HFF-Myc (cell line): ENCODE data around the gene TSPAN18.

Experiments
- DNase-seq: peaks from one replicate; pipeline ENCODE4 v3.0.0-alpha.2; 2011; ENCODE audit warnings: low read depth; ENCODE audit errors: extremely low read depth
- H3K4me3 ChIP-seq: replicated peaks from 2 replicates; pipeline ENCODE4 v1.5.1; 2011; ENCODE audit warnings: low read depth, mild to moderate bottlenecking, control low read depth, low read length
- CTCF ChIP-seq: IDR thresholded peaks from 2 replicates; pipeline ENCODE4 v1.5.1; 2012; ENCODE audit warnings: mild to moderate bottlenecking, low read depth, low read length, control low read depth; ENCODE audit errors: missing control alignments

TSPAN18 gene

GRCh38 chr11:44855493-44855849 is 128.7 kb downstream of the TSPAN18 start:
- TF ChIP-seq CTCF, result no peak
- no peak overlapping the region for H3K4me3 ChIP-seq
- DNase-seq, result no peak

GRCh38 chr11:44857490-44858090 is 130.8 kb downstream of the TSPAN18 start:
- no peak for DNase-seq
- H3K4me3 ChIP-seq, result no peak overlapping the region
- no peak for TF ChIP-seq CTCF

- DNase-seq, result no peak
- no peak overlapping the region for H3K4me3 ChIP-seq
- TF ChIP-seq CTCF, result no peak
Measured at GRCh38 chr11:44858796-44859527, 132.2 kb downstream of the TSPAN18 start.

GRCh38 chr11:44859528-44859925 is 132.8 kb downstream of the TSPAN18 start:
- no peak overlapping the region for H3K4me3 ChIP-seq
- no peak for DNase-seq
- TF ChIP-seq CTCF, result no peak

- no peak for TF ChIP-seq CTCF
- H3K4me3 ChIP-seq, result no peak overlapping the region
- no peak for DNase-seq
Measured at GRCh38 chr11:44860346-44860745, 133.6 kb downstream of the TSPAN18 start.

GRCh38 chr11:44861849-44862557 is 135.2 kb downstream of the TSPAN18 start:
- DNase-seq, result peak; percentile 97
- TF ChIP-seq CTCF, result no peak
- no peak overlapping the region for H3K4me3 ChIP-seq
